Smooth muscle cell (in vitro differentiated cells): ENCODE results near the gene KCNJ11. TPM values are rescaled to one million over a fixed set of nuclear protein-coding genes. Genes with fewer than 3 reads are reported as not detected.
A peak's percentile ranks its signal among the peaks of the same experiment; 100 is the strongest.

Source experiments
- DNase-seq: peaks from one replicate; lab custom pipeline; 2025; ENCODE audit not compliant: unreplicated experiment; lab: John Stamatoyannopoulos, UW
- H2AFZ ChIP-seq: fragments of 200-600 bp; sonication (generic); 2 replicates; pipeline ENCODE4 v1.6.0; 2016; ENCODE audit warnings: antibody characterized with exemption, low read depth, mild to moderate bottlenecking
- H3F3A ChIP-seq: fragments of 200-600 bp; sonication (generic); 2 replicates; pipeline ENCODE4 v1.6.0; 2017; ENCODE audit warnings: antibody characterized with exemption, low read depth
- H3K27ac ChIP-seq: fragments of 200-600 bp; sonication (generic); 2 replicates; pipeline ENCODE4 v1.5.1; 2016; ENCODE audit warnings: low read depth, mild to moderate bottlenecking
- H3K27me3 ChIP-seq: fragments of 200-600 bp; sonication (generic); 2 replicates; pipeline ENCODE4 v1.6.1; 2016; ENCODE audit warnings: low read depth, mild to moderate bottlenecking
- H3K36me3 ChIP-seq: fragments of 200-600 bp; sonication (generic); 2 replicates; pipeline ENCODE4 v1.5.1; 2016; ENCODE audit warnings: low read depth
- H3K4me1 ChIP-seq: fragments of 200-600 bp; sonication (generic); 2 replicates; pipeline ENCODE4 v1.5.1; 2016; ENCODE audit warnings: low read depth
- H3K4me2 ChIP-seq: fragments of 200-600 bp; sonication (generic); 2 replicates; pipeline ENCODE4 v1.6.0; 2016; ENCODE audit warnings: mild to moderate bottlenecking
- H3K4me3 ChIP-seq: fragments of 200-600 bp; sonication (generic); 2 replicates; pipeline ENCODE4 v1.5.1; 2016; ENCODE audit warnings: mild to moderate bottlenecking
- H3K79me2 ChIP-seq: fragments of 200-600 bp; sonication (generic); 2 replicates; pipeline ENCODE4 v1.6.0; 2016; ENCODE audit warnings: low read depth, mild to moderate bottlenecking
- H3K9ac ChIP-seq: fragments of 200-600 bp; sonication (generic); 2 replicates; pipeline ENCODE4 v1.6.0; 2016; ENCODE audit warnings: low read depth
- H3K9me3 ChIP-seq: fragments of 200-600 bp; sonication (generic); replicated peaks from 2 replicates; pipeline ENCODE4 v1.5.1; 2016; ENCODE audit warnings: low read depth
- H4K20me1 ChIP-seq: fragments of 200-600 bp; sonication (generic); 2 replicates; pipeline ENCODE4 v1.6.0; 2016; ENCODE audit warnings: low read depth
- CTCF ChIP-seq: fragments of 200-600 bp; sonication (generic); IDR thresholded peaks from 2 replicates; pipeline ENCODE4 v1.5.1; 2017; ENCODE audit warnings: borderline replicate concordance, mild to moderate bottlenecking, antibody characterized with exemption; ENCODE audit not compliant: insufficient read depth, poor library complexity, severe bottlenecking
- WGBS: methylation state at CpG from one replicate; pipeline ENCODE4 v1.1.7; 2016; ENCODE audit warnings: low lambda C conversion rate; 5-methylcytosine and 5-hydroxymethylcytosine counted together
- polyA plus RNA-seq: library from polyadenylated mRNA; unstranded; fragments of >200 nt; fragmentation: Nextera tagmentation; extraction: Ambion mirVana; gene quantifications from 2 replicates; pipeline ENCODE4 v1.2.1, GENCODE V29; 2016
- total RNA-seq: library from RNA; depleted of rRNA; stranded (reverse); fragments of >200 nt; gene quantifications from 2 replicates; pipeline ENCODE4 v1.2.3, GENCODE V29; 2014

Gene KCNJ11
- total and polyA plus RNA-seq, 2 experiments from 2014 or later = not detected

DNA sequence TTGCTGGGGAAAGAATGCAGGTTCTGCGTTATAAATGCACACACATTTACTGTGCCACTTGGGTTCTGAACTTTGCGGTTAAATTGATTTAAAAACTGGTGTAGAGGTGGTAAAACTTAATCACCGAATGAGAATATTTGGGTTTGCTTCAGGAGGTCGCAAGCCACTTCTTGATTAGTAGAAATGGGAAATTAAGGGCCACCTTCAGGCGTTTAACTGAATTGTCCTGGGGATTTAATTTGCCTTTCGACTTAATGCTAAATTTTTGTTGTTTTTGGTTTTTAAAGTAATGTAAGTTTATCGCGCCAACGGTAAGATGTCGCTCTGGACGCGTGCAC is 37.3 kb downstream of the KCNJ11 start:
- no peak overlapping the region for H3K27ac ChIP-seq
- WGBS = 26% methylated on average over 12 of the region's 12 CpGs
- H3K27me3 ChIP-seq = peaks cover 7% of the 10 kb centered on the region

GRCh38 chr11:17350455-17351171 is 37.8 kb downstream of the KCNJ11 start:
- Histone ChIP-seq H3K4me1 (peaks cover 15% of the 10 kb centered on the region), H3K9ac (no peak overlapping the region), H2AFZ (no peak overlapping the region), H4K20me1 (no peaks in the 10 kb centered on the region), H3K27ac (no peak overlapping the region), H3K4me3 (no peak overlapping the region), H3K79me2 (no peaks in the 10 kb centered on the region), H3K4me2 (no peak overlapping the region), H3K27me3 (peaks cover 7% of the 10 kb centered on the region), H3K9me3 (no peaks in the 10 kb centered on the region), H3F3A (peaks cover 19% of the 10 kb centered on the region), H3K36me3 (no peaks in the 10 kb centered on the region)
- no peak for DNase-seq
- TF ChIP-seq CTCF = no peak
- 95% methylated on average over 7 of the region's 7 CpGs for WGBS

More for the DNA sequence above, 37.3 kb downstream of the KCNJ11 start:
- H3K4me3 ChIP-seq = peak overlapping the region; percentile 70
- H3K79me2 ChIP-seq = no peaks in the 10 kb centered on the region
- H2AFZ ChIP-seq = peak overlapping the region; percentile 70
- no peak for DNase-seq
- no peak for TF ChIP-seq CTCF
- H3K4me2 ChIP-seq = peak overlapping the region; percentile 89
- H4K20me1 ChIP-seq = no peaks in the 10 kb centered on the region
- H3K9ac ChIP-seq = no peak overlapping the region
- H3F3A ChIP-seq = peaks cover 19% of the 10 kb centered on the region
- peaks cover 15% of the 10 kb centered on the region for H3K4me1 ChIP-seq
- no peaks in the 10 kb centered on the region for H3K9me3 ChIP-seq
- no peaks in the 10 kb centered on the region for H3K36me3 ChIP-seq

DNA sequence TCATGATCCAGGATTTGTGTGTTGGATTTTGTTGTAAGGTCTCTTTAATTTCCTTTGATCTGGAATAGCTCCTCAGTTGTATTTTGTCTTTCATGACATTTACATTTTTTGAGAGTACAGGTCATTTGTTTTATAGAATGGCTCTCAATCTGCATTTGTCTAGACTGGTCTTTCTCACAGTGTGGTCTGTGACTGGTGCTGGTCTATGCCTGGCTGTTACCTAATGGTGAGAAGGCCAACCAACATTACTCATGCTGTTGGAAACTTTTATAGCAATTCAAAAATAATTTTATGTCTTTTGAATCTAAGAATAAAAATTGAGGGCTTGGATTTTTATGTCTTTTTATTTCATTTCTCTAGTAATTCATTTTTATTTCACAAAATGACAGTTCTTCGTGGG is 40.8 kb downstream of the KCNJ11 start:
- Histone ChIP-seq H3K4me3 (no peak overlapping the region), H3K27ac (no peak overlapping the region), H3K36me3 (no peaks in the 10 kb centered on the region), H4K20me1 (no peaks in the 10 kb centered on the region), H3K79me2 (no peaks in the 10 kb centered on the region), H3K9ac (no peak overlapping the region), H3F3A (peaks cover 11% of the 10 kb centered on the region), H2AFZ (no peak overlapping the region), H3K27me3 (peaks cover 7% of the 10 kb centered on the region), H3K9me3 (no peaks in the 10 kb centered on the region), H3K4me1 (peaks cover 5% of the 10 kb centered on the region), H3K4me2 (no peak overlapping the region)
- DNase-seq = no peak
- WGBS = 65% methylated on average over 1 of the region's 1 CpG
- TF ChIP-seq CTCF = no peak

DNA sequence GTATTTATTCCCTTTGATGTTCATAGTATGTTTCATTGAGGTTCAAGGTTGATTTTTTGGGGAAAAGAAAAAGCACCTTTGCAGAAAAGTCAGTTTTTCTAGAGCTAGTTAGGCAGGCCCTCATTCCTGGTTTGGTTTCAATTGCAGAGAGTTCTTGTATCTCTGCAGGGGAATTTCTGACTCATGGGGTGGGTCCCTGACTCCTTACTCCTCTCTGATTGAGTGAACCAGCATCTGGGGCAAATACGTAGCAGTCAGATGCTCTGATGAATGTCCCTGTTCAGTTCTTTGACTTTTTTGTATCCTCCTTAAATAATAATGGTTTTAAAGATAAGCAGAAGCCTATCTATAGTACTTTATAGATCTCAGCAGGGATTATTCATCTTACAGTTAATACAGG is 44.6 kb downstream of the KCNJ11 start:
- no peak overlapping the region for H3K9ac ChIP-seq
- no peak overlapping the region for H2AFZ ChIP-seq
- H4K20me1 ChIP-seq = no peaks in the 10 kb centered on the region
- no peak for TF ChIP-seq CTCF
- WGBS = 25% methylated on average over 1 of the region's 1 CpG
- no peak overlapping the region for H3K4me3 ChIP-seq
- H3K4me1 ChIP-seq = no peaks in the 10 kb centered on the region
- H3K27me3 ChIP-seq = no peaks in the 10 kb centered on the region
- H3K36me3 ChIP-seq = no peaks in the 10 kb centered on the region
- H3K27ac ChIP-seq = no peak overlapping the region
- H3F3A ChIP-seq = no peaks in the 10 kb centered on the region
- H3K4me2 ChIP-seq = no peak overlapping the region
- no peak for DNase-seq
- H3K9me3 ChIP-seq = no peaks in the 10 kb centered on the region
- H3K79me2 ChIP-seq = no peaks in the 10 kb centered on the region
